Measurements from ENCODE around the gene CDH15.

DNA sequence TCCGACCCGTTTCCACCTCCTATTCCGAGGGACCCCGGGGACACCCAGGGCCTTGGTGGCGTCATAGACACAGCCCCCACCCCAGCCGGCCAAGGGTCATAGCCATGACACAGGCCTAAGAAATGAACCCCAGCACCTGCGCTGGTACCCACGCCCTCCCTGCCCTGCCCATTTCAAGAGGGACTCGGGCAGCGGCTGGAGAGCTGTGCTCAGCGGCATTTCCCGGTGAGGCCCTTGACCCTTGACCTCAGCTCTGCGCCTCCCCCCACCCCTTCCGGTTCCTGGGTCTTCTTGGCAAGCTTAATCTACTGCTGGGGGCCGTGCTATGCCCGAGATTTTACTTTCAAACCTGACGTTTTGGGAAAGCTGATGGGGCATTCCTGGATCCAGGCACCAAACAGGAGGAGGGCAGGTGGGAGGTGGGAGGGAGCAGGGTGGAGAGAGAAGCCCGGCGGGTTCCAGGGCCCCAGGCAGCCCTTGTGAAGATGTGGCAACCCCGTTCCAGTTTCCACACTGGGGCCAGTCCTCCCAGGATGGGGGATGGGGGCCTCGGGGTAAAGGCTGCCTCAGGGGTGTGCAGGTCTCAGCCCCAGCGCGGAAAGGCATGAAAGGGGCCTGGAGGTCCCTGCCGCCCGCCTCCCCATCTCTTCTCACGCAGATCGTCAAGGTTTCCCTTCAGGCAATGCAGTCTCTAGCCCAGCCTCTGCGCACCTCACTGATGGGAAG, 28.7 kb downstream of the CDH15 start, which contains the start of gene SLC22A31:
- TF ChIP-seq CTCF (IDR thresholded peaks at IDR 0.05) = no peak
- TF ChIP-seq POLR2A (IDR thresholded peaks at IDR 0.05) = no peak

All from Peyer's patch (tissue), 4 donors.